OCI-LY1 (cell line): ENCODE measurements around the gene SHKBP1.
A peak's percentile ranks its signal among the peaks of the same experiment; 100 is the strongest.

ENCODE experiments used
- H2AFZ ChIP-seq: fragments of 200-600 bp; sonication (generic), shearing (Covaris generic); 2 replicates; pipeline ENCODE4 v1.6.0; 2014; ENCODE audit warnings: antibody characterized with exemption, mild to moderate bottlenecking, low read length
- H3F3A ChIP-seq: fragments of 200-600 bp; sonication (generic), shearing (Covaris generic); 2 replicates; pipeline ENCODE4 v1.6.0; 2014; ENCODE audit warnings: mild to moderate bottlenecking, antibody characterized with exemption, low read length, moderate library complexity; ENCODE audit not compliant: insufficient read depth
- H3K27ac ChIP-seq: fragments of 200-600 bp; sonication (generic); 2 replicates; pipeline ENCODE4 v1.5.1; 2014; ENCODE audit warnings: low read length, mixed run types, mild to moderate bottlenecking, low read depth; ENCODE audit not compliant: poor library complexity, severe bottlenecking
- H3K27me3 ChIP-seq: fragments of 200-600 bp; sonication (generic); 2 replicates; pipeline ENCODE4 v1.6.0; 2014; ENCODE audit warnings: antibody characterized with exemption, mild to moderate bottlenecking, low read length, moderate library complexity; ENCODE audit not compliant: insufficient read depth
- H3K36me3 ChIP-seq: fragments of 200-600 bp; sonication (generic); 2 replicates; pipeline ENCODE4 v1.6.1; 2014; ENCODE audit warnings: mild to moderate bottlenecking, antibody characterized with exemption, low read length, moderate library complexity, mixed read lengths; ENCODE audit not compliant: insufficient read depth
- H3K4me1 ChIP-seq: fragments of 200-600 bp; sonication (generic); 2 replicates; pipeline ENCODE4 v1.5.1; 2014; ENCODE audit warnings: mild to moderate bottlenecking, low read length, moderate library complexity; ENCODE audit not compliant: insufficient read depth, severe bottlenecking
- H3K4me2 ChIP-seq: fragments of 200-600 bp; sonication (generic), shearing (Covaris generic); 2 replicates; pipeline ENCODE4 v1.6.1; 2014; ENCODE audit warnings: low read length
- H3K4me3 ChIP-seq: fragments of 200-600 bp; sonication (generic); 2 replicates; pipeline ENCODE4 v1.5.1; 2014; ENCODE audit warnings: low read length, low read depth, mild to moderate bottlenecking, mixed read lengths; ENCODE audit not compliant: poor library complexity, severe bottlenecking
- H3K79me2 ChIP-seq: fragments of 200-600 bp; shearing (Covaris generic); 2 replicates; pipeline ENCODE4 v1.6.1; 2016; ENCODE audit warnings: mixed run types, low read length, mixed read lengths; ENCODE audit not compliant: insufficient read depth
- H3K9ac ChIP-seq: fragments of 200-600 bp; sonication (generic), shearing (Covaris generic); 2 replicates; pipeline ENCODE4 v1.6.1; 2014; ENCODE audit warnings: mild to moderate bottlenecking, low read length, mixed read lengths
- H3K9me2 ChIP-seq: fragments of 200-600 bp; sonication (generic), shearing (Covaris generic); 2 replicates; pipeline ENCODE4 v1.6.1; 2014; ENCODE audit warnings: low read depth, mild to moderate bottlenecking, low read length, mixed read lengths
- H3K9me3 ChIP-seq: fragments of 200-600 bp; shearing (Covaris generic); 2 replicates; pipeline ENCODE4 v1.6.1; 2014; ENCODE audit warnings: low read length, mixed read lengths
- H4K20me1 ChIP-seq: fragments of 200-600 bp; sonication (generic), shearing (Covaris generic); 2 replicates; pipeline ENCODE4 v1.6.0; 2016; ENCODE audit warnings: mild to moderate bottlenecking, low read length; ENCODE audit not compliant: insufficient read depth
- EZH2 ChIP-seq: fragments of 200-600 bp; sonication (generic), shearing (Covaris generic); IDR thresholded peaks from 2 replicates; pipeline ENCODE4 v1.8.0; 2017; ENCODE audit warnings: borderline replicate concordance, mixed run types, mild to moderate bottlenecking, antibody characterized with exemption, low read length, moderate library complexity, mixed read lengths
- TF ChIP-seq, protein P1 (sequence below): fragments of 200-600 bp; sonication (generic), shearing (Covaris generic); IDR thresholded peaks from 2 replicates; pipeline ENCODE4 v1.5.1; 2017; ENCODE audit warnings: mild to moderate bottlenecking, antibody characterized with exemption, low read length, moderate library complexity, mixed read lengths

The SHKBP1 gene

DNA sequence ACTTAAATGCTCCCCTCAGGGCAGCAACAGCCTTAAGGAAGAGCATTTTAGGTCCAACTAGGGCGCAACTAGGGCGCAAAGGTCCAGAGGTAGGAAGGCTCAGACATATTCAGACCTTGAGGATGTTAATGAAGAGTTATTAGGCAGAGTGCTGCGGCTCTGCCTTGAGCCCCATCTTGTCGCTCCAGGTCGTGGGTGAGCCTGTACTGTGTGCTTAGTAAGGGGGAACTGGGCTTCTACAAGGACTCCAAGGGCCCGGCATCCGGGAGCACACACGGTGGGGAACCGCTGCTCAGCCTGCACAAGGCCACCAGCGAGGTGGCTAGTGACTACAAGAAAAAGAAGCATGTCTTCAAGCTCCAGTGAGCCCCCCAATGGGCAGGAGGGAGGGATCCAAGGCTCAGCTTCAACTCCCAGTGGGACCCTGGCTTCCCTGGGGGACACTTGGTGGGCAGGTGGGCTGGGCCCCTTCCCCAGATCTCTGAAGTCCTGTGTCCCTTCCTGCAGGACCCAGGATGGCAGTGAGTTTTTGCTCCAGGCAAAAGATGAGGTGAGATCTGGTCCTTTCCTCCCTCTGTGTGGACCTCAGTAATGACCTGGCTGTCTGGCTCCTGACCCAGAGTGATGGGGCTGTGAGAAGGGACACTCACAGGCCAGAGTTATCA lies 4.7 kb upstream of the SHKBP1 start:
- Histone ChIP-seq H3K4me3 (no peak overlapping the region), H2AFZ (no peak overlapping the region), H3K79me2 (no peaks in the 10 kb centered on the region), H3K27me3 (no peaks in the 10 kb centered on the region), H3K9me2 (no peaks in the 10 kb centered on the region), H3F3A (no peaks in the 10 kb centered on the region), H3K4me2 (no peak overlapping the region), H3K36me3 (no peaks in the 10 kb centered on the region), H3K4me1 (peaks cover 19% of the 10 kb centered on the region), H3K27ac (no peak overlapping the region), H4K20me1 (no peaks in the 10 kb centered on the region), H3K9ac (no peak overlapping the region), H3K9me3 (no peaks in the 10 kb centered on the region)
- TF ChIP-seq, protein P1, sequence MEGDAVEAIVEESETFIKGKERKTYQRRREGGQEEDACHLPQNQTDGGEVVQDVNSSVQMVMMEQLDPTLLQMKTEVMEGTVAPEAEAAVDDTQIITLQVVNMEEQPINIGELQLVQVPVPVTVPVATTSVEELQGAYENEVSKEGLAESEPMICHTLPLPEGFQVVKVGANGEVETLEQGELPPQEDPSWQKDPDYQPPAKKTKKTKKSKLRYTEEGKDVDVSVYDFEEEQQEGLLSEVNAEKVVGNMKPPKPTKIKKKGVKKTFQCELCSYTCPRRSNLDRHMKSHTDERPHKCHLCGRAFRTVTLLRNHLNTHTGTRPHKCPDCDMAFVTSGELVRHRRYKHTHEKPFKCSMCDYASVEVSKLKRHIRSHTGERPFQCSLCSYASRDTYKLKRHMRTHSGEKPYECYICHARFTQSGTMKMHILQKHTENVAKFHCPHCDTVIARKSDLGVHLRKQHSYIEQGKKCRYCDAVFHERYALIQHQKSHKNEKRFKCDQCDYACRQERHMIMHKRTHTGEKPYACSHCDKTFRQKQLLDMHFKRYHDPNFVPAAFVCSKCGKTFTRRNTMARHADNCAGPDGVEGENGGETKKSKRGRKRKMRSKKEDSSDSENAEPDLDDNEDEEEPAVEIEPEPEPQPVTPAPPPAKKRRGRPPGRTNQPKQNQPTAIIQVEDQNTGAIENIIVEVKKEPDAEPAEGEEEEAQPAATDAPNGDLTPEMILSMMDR = no peak
- no peak for TF ChIP-seq EZH2

DNA sequence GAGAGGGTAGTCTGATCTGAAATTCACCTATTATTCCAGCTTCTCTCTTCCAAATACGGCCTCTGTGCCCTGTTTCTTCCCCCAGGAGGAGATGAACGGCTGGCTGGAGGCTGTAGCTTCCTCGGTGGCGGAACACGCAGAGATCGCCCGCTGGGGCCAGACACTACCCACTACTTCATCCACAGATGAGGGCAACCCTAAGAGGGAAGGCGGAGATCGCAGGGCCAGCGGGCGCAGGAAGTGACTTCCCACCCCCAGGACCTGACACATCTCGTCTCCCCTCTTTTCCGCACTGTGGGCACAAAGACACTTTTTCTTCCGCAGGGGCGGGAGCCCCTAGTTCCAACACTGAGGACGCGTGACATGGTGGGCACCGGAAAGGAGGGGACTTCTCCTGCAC lies 1.3 kb upstream of the SHKBP1 start:
- Histone ChIP-seq H4K20me1 (no peaks in the 10 kb centered on the region), H3K27ac (no peak overlapping the region), H2AFZ (no peak overlapping the region)

DNA sequence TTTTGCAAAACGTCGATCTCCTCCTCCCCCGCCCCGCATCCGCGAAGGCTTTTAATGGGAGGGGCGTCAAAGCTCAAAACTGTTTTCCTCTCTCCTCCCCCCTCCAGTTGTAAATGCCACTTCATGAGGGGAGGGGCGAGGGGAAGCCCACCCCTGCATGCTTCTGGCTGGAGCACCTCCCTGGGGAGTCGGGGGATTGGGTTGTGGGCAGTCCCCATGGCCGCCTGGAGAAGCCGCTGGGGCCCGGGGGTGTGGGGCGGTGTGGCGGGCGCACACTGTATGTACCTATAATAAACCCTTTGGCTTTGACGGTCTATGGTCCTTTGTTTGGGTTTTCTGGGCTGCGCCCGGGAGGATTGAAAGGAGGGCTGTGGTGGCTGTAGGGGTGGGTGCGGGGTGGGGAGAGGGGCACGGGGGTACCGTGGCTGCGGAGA lies 505 bp upstream of the SHKBP1 start:
- peak overlapping the region; percentile 23; the same call in 1 of the 2 replicates for H2AFZ ChIP-seq
- H3K4me3 ChIP-seq = peak overlapping the region; percentile 93
- H3K9me2 ChIP-seq = no peaks in the 10 kb centered on the region
- H3K27me3 ChIP-seq = no peaks in the 10 kb centered on the region
- H3K9me3 ChIP-seq = no peaks in the 10 kb centered on the region
- H3K4me1 ChIP-seq = peaks cover 25% of the 10 kb centered on the region
- peak overlapping the region; percentile 94 for H3K4me2 ChIP-seq
- H3K36me3 ChIP-seq = peaks cover 23% of the 10 kb centered on the region
- no peaks in the 10 kb centered on the region for H4K20me1 ChIP-seq
- H3F3A ChIP-seq = no peaks in the 10 kb centered on the region
- peak overlapping the region; percentile 32 for H3K27ac ChIP-seq
- TF ChIP-seq, protein P1 = no peak
- no peak for TF ChIP-seq EZH2
- H3K9ac ChIP-seq = peak overlapping the region; percentile 65
- no peaks in the 10 kb centered on the region for H3K79me2 ChIP-seq

More for the DNA sequence above, 1.3 kb upstream of the SHKBP1 start:
- Histone ChIP-seq H3K36me3 (peaks cover 14% of the 10 kb centered on the region), H3K79me2 (no peaks in the 10 kb centered on the region), H3K27me3 (no peaks in the 10 kb centered on the region), H3K4me2 (no peak overlapping the region), H3K9me2 (no peaks in the 10 kb centered on the region), H3K4me1 (peaks cover 28% of the 10 kb centered on the region), H3F3A (no peaks in the 10 kb centered on the region), H3K9ac (no peak overlapping the region), H3K4me3 (no peak overlapping the region), H3K9me3 (no peaks in the 10 kb centered on the region)
- TF ChIP-seq EZH2 = no peak
- TF ChIP-seq, protein P1 = no peak
